ENCODE results near the gene DPP7.
"Not testable (repeated sequence)": the region's sequence is repeated elsewhere in the genome, so short reads cannot be mapped to it uniquely, and the experiment has no call there.

DPP7 gene

GRCh38 chr9:137069508-137070091, 44.9 kb downstream of the DPP7 start:
- DNase-seq: no peak

GRCh38 chr9:137068539-137069507, 45.7 kb downstream of the DPP7 start:
- no peak for DNase-seq

GRCh38 chr9:137067860-137068538, 46.5 kb downstream of the DPP7 start:
- peak; percentile 74 to 89 (median 80) for DNase-seq

GRCh38 chr9:137066096-137066861, 48.3 kb downstream of the DPP7 start:
- no peak for DNase-seq

GRCh38 chr9:137065336-137065967, 49.1 kb downstream of the DPP7 start:
- no peak for DNase-seq

- DNase-seq: no peak
Observed at GRCh38 chr9:137064880-137065164, 49.7 kb downstream of the DPP7 start.

- DNase-seq: peak in 5 of 6 experiments; percentile 22 to 50 (median 30)
Observed at GRCh38 chr9:137064027-137064879, 50.3 kb downstream of the DPP7 start.

GRCh38 chr9:137063311-137064026, 51.1 kb downstream of the DPP7 start:
- no peak for DNase-seq

GRCh38 chr9:137062798-137063197, 51.7 kb downstream of the DPP7 start:
- DNase-seq: not testable (repeated sequence)

GRCh38 chr9:137062384-137062783, 52.1 kb downstream of the DPP7 start:
- no peak for DNase-seq
